ENCODE measurements around the gene HNRNPDL.
A peak's percentile ranks its signal among the peaks of the same experiment; 100 is the strongest.

Gene HNRNPDL

DNA sequence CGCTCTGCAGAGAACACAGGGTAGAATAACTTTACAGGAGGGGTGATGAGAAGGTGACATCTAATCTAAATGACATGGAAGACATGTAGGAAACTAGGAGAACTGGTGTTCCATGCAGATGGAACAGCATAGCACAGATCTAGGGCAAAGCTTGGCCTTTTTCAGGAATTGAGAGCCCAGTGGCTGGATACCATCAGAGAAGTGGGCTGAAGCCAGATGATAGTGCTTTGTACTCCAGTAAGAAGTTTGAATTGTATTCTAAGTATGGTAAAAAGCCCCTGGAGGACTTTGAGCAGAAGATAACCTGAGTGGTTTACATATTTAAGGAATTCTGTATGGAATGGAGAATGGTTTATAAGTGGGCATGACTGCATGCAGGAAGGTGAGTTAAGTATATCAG, 33.0 kb upstream of the HNRNPDL start:
- Histone ChIP-seq H2AK5ac (ENCODE audit: low read depth, low read length) (no peak overlapping the region), H3K4me1 (ENCODE audit: control insufficient read depth in 2 of 2, insufficient read depth in 1 of 2, low read depth in 1 of 2, low read length in 2 of 2) (no peaks in the 10 kb centered on the region), H3K4me2 (ENCODE audit: insufficient read depth, low read length, poor library complexity, severe bottlenecking) (no peak overlapping the region), H3K27me3 (ENCODE audit: control insufficient read depth in 3 of 3, insufficient read depth in 3 of 3, low read depth in 1 of 3, low read length in 3 of 3) (no peaks in the 10 kb centered on the region), H2AFZ (ENCODE audit: low read length) (no peak overlapping the region), H3K9me3 (replicated peaks in 1 of 2; ENCODE audit: control insufficient read depth in 2 of 2, insufficient read depth in 1 of 2, low read depth in 1 of 2, low read length in 2 of 2) (peaks cover 0 to 4% of the 10 kb centered on the region in 2 donors), H3K9ac (ENCODE audit: low read depth, low read length, poor library complexity) (no peak overlapping the region), H2BK15ac (ENCODE audit: low read length) (no peak overlapping the region), H3K27ac (replicated peaks; ENCODE audit: low read length) (no peak overlapping the region), H3K79me1 (ENCODE audit: low read depth, low read length) (no peaks in the 10 kb centered on the region), H4K91ac (ENCODE audit: low read depth, low read length, poor library complexity) (no peak overlapping the region), H3K23ac (ENCODE audit: low read depth, low read length, poor library complexity) (no peak overlapping the region), H4K8ac (ENCODE audit: low read depth, low read length) (no peak overlapping the region), H3K36me3 (replicated peaks in 1 of 2; ENCODE audit: control insufficient read depth in 2 of 2, insufficient read depth in 2 of 2, low read length in 2 of 2) (peaks cover 8 to 80% of the 10 kb centered on the region in 2 donors), H3K4me3 (ENCODE audit: low read length in 2 of 2) (no peak overlapping the region), H2BK5ac (ENCODE audit: low read length) (no peak overlapping the region), H2BK12ac (ENCODE audit: low read length) (no peak overlapping the region), H3K4ac (ENCODE audit: low read length) (no peak overlapping the region), H2BK120ac (ENCODE audit: low read depth, low read length) (no peak overlapping the region), H3K18ac (ENCODE audit: low read length) (no peak overlapping the region), H3K14ac (ENCODE audit: low read length) (no peak overlapping the region)
- no peak for DNase-seq (ENCODE audit: low spot score)
- no CpG with 5 or more reads among the region's 1 CpG for WGBS, 2 donors (ENCODE audit: extremely low coverage in 2 of 2, insufficient read length in 2 of 2, insufficient replicate concordance in 1 of 2)

DNA sequence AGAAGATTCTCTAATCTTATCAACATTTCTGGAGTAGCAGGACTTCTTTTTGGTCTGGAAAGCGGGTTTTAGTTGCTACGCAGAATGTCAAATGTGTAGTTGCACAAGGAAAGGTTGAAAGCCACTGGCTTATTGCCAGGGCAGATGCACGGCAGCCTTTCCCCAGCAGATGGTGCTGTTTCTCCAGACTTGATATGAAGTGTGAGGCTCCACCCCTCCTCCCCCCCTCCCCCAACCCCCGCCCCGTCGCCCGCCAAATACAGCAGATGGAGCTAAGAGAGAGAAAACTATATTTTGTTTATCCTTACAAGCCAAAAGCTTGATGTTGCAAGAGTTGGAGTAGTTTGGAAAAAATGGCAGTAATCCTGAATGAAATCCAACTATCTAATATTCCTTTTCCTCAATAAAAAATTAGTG, 32.2 kb upstream of the HNRNPDL start:
- WGBS, 2 donors (ENCODE audit: extremely low coverage in 2 of 2, insufficient read length in 2 of 2, insufficient replicate concordance in 1 of 2): no CpG with 5 or more reads among the region's 7 CpGs
- H3K4me2 ChIP-seq (ENCODE audit: insufficient read depth, low read length, poor library complexity, severe bottlenecking): no peak overlapping the region
- H2AK5ac ChIP-seq (ENCODE audit: low read depth, low read length): no peak overlapping the region
- no peak overlapping the region for H4K91ac ChIP-seq (ENCODE audit: low read depth, low read length, poor library complexity)
- H3K9ac ChIP-seq (ENCODE audit: low read depth, low read length, poor library complexity): no peak overlapping the region
- no peaks in the 10 kb centered on the region for H3K27me3 ChIP-seq (ENCODE audit: control insufficient read depth in 3 of 3, insufficient read depth in 3 of 3, low read depth in 1 of 3, low read length in 3 of 3)
- no peaks in the 10 kb centered on the region for H3K4me1 ChIP-seq (ENCODE audit: control insufficient read depth in 2 of 2, insufficient read depth in 1 of 2, low read depth in 1 of 2, low read length in 2 of 2)
- no peak overlapping the region for H4K8ac ChIP-seq (ENCODE audit: low read depth, low read length)
- peaks cover 10 to 80% of the 10 kb centered on the region in 2 donors for H3K36me3 ChIP-seq (replicated peaks in 1 of 2; ENCODE audit: control insufficient read depth in 2 of 2, insufficient read depth in 2 of 2, low read length in 2 of 2)
- H3K4ac ChIP-seq (ENCODE audit: low read length): no peak overlapping the region
- no peak overlapping the region for H2BK5ac ChIP-seq (ENCODE audit: low read length)
- H3K18ac ChIP-seq (ENCODE audit: low read length): no peak overlapping the region
- no peaks in the 10 kb centered on the region for H3K79me1 ChIP-seq (ENCODE audit: low read depth, low read length)
- peak; percentile 82 for DNase-seq (ENCODE audit: low spot score)
- no peak overlapping the region for H3K14ac ChIP-seq (ENCODE audit: low read length)
- H2AFZ ChIP-seq (ENCODE audit: low read length): no peak overlapping the region
- no peak overlapping the region for H2BK120ac ChIP-seq (ENCODE audit: low read depth, low read length)
- no peak overlapping the region for H2BK15ac ChIP-seq (ENCODE audit: low read length)
- H3K4me3 ChIP-seq (ENCODE audit: low read length in 2 of 2): no peak overlapping the region
- H3K9me3 ChIP-seq (replicated peaks in 1 of 2; ENCODE audit: control insufficient read depth in 2 of 2, insufficient read depth in 1 of 2, low read depth in 1 of 2, low read length in 2 of 2): no peaks in the 10 kb centered on the region
- H3K27ac ChIP-seq (replicated peaks; ENCODE audit: low read length): no peak overlapping the region
- no peak overlapping the region for H2BK12ac ChIP-seq (ENCODE audit: low read length)
- H3K23ac ChIP-seq (ENCODE audit: low read depth, low read length, poor library complexity): no peak overlapping the region

DNA sequence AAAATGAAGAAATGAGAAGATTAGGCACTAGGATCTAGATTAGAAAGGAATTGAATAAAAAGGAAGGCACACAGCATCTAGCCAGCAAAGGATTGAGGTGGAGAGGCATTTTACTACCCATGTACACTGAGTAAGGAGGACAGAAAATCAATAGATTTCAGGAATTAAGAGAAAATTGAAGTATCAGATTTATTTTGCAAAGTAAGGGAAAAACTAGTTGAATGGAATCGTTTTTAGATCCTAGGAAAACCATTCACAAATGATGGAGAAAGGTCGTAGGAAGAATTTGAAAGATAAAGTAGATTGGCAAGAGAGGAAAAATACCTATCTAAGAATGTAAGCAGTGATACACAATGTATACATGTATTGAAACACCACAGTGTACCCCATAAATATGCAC, 31.4 kb upstream of the HNRNPDL start:
- H4K91ac ChIP-seq (ENCODE audit: low read depth, low read length, poor library complexity): no peak overlapping the region
- H3K27ac ChIP-seq (replicated peaks; ENCODE audit: low read length): no peak overlapping the region
- no peaks in the 10 kb centered on the region for H3K27me3 ChIP-seq (ENCODE audit: control insufficient read depth in 3 of 3, insufficient read depth in 3 of 3, low read depth in 1 of 3, low read length in 3 of 3)
- no peak overlapping the region for H2AK5ac ChIP-seq (ENCODE audit: low read depth, low read length)
- H4K8ac ChIP-seq (ENCODE audit: low read depth, low read length): no peak overlapping the region
- H2BK5ac ChIP-seq (ENCODE audit: low read length): no peak overlapping the region
- H3K4me1 ChIP-seq (ENCODE audit: control insufficient read depth in 2 of 2, insufficient read depth in 1 of 2, low read depth in 1 of 2, low read length in 2 of 2): no peaks in the 10 kb centered on the region
- no peak overlapping the region for H3K14ac ChIP-seq (ENCODE audit: low read length)
- H3K79me1 ChIP-seq (ENCODE audit: low read depth, low read length): no peaks in the 10 kb centered on the region
- no peak overlapping the region for H2BK12ac ChIP-seq (ENCODE audit: low read length)
- DNase-seq (ENCODE audit: low spot score): no peak
- no peak overlapping the region for H3K4me2 ChIP-seq (ENCODE audit: insufficient read depth, low read length, poor library complexity, severe bottlenecking)
- no peak overlapping the region for H3K23ac ChIP-seq (ENCODE audit: low read depth, low read length, poor library complexity)
- WGBS, 2 donors (ENCODE audit: extremely low coverage in 2 of 2, insufficient read length in 2 of 2, insufficient replicate concordance in 1 of 2): no CpG with 5 or more reads among the region's 2 CpGs
- H2BK120ac ChIP-seq (ENCODE audit: low read depth, low read length): no peak overlapping the region
- H3K9me3 ChIP-seq (replicated peaks in 1 of 2; ENCODE audit: control insufficient read depth in 2 of 2, insufficient read depth in 1 of 2, low read depth in 1 of 2, low read length in 2 of 2): no peaks in the 10 kb centered on the region
- no peak overlapping the region for H2AFZ ChIP-seq (ENCODE audit: low read length)
- H3K9ac ChIP-seq (ENCODE audit: low read depth, low read length, poor library complexity): no peak overlapping the region
- H3K18ac ChIP-seq (ENCODE audit: low read length): no peak overlapping the region
- no peak overlapping the region for H2BK15ac ChIP-seq (ENCODE audit: low read length)
- no peak overlapping the region for H3K4me3 ChIP-seq (ENCODE audit: low read length in 2 of 2)
- H3K4ac ChIP-seq (ENCODE audit: low read length): no peak overlapping the region
- peaks cover 13 to 80% of the 10 kb centered on the region in 2 donors for H3K36me3 ChIP-seq (replicated peaks in 1 of 2; ENCODE audit: control insufficient read depth in 2 of 2, insufficient read depth in 2 of 2, low read length in 2 of 2)

DNA sequence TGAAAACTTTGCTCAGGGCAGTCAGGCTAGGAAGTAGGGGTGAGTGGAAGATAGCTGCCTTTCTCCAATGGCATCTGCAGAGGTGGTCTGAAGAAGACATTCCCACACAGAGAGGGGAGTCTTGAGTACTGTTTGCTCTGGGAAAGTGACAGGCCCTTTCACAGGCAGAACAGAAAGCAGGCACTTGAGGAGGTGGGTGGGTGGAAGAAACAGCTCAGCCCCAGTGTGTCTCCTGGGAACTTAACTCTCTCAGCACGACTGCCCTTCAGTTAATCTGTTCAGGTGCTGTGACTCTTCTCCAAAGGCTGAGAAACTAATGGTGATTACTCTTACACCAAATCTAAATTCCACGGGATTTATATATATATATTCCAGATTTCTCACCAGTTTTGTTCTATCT, 28.5 kb upstream of the HNRNPDL start:
- Histone ChIP-seq H3K18ac (ENCODE audit: low read length) (no peak overlapping the region), H3K27ac (replicated peaks; ENCODE audit: low read length) (no peak overlapping the region), H4K8ac (ENCODE audit: low read depth, low read length) (no peak overlapping the region), H4K91ac (ENCODE audit: low read depth, low read length, poor library complexity) (no peak overlapping the region), H2BK120ac (ENCODE audit: low read depth, low read length) (no peak overlapping the region), H3K9me3 (replicated peaks in 1 of 2; ENCODE audit: control insufficient read depth in 2 of 2, insufficient read depth in 1 of 2, low read depth in 1 of 2, low read length in 2 of 2) (no peaks in the 10 kb centered on the region), H3K14ac (ENCODE audit: low read length) (no peak overlapping the region), H3K4me3 (ENCODE audit: low read length in 2 of 2) (no peak overlapping the region), H2AFZ (ENCODE audit: low read length) (no peak overlapping the region), H3K4me2 (ENCODE audit: insufficient read depth, low read length, poor library complexity, severe bottlenecking) (no peak overlapping the region), H2AK5ac (ENCODE audit: low read depth, low read length) (no peak overlapping the region), H3K23ac (ENCODE audit: low read depth, low read length, poor library complexity) (no peak overlapping the region), H3K4me1 (ENCODE audit: control insufficient read depth in 2 of 2, insufficient read depth in 1 of 2, low read depth in 1 of 2, low read length in 2 of 2) (no peaks in the 10 kb centered on the region), H2BK15ac (ENCODE audit: low read length) (no peak overlapping the region), H3K9ac (ENCODE audit: low read depth, low read length, poor library complexity) (no peak overlapping the region), H2BK5ac (ENCODE audit: low read length) (no peak overlapping the region), H3K4ac (ENCODE audit: low read length) (no peak overlapping the region), H3K27me3 (ENCODE audit: control insufficient read depth in 3 of 3, insufficient read depth in 3 of 3, low read depth in 1 of 3, low read length in 3 of 3) (no peaks in the 10 kb centered on the region), H3K36me3 (replicated peaks in 1 of 2; ENCODE audit: control insufficient read depth in 2 of 2, insufficient read depth in 2 of 2, low read length in 2 of 2) (peaks cover 16 to 97% of the 10 kb centered on the region in 2 donors), H3K79me1 (ENCODE audit: low read depth, low read length) (no peaks in the 10 kb centered on the region), H2BK12ac (ENCODE audit: low read length) (no peak overlapping the region)
- no peak for DNase-seq (ENCODE audit: low spot score)
- no CpG with 5 or more reads among the region's 2 CpGs for WGBS, 2 donors (ENCODE audit: extremely low coverage in 2 of 2, insufficient read length in 2 of 2, insufficient replicate concordance in 1 of 2)
